Measurements from ENCODE around the gene KLF9.

Gene KLF9

DNA sequence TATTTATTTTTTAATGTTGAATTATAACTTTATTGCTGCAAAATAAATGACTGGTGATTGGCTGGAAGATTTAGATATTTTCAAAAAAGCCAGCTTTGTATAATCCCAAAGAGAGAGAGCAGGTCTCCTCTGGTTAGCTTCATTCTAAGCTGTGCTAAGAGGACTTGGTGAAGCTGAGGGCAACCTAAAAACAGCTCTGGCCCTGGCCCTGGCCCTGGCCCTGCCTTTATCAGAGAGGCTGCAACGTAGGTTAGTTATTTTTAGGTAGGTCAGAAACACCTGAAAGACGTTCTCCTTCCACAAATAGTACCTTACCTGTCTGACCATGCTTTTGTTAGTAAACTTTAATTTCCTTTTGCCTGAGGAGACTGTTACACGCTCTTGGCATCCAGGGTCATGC lies 58.7 kb downstream of the KLF9 start:
- Histone ChIP-seq H3K56ac (ENCODE audit: low read length) (no peak overlapping the region), H2AK5ac (ENCODE audit: low read length) (no peak overlapping the region), H3K79me2 (ENCODE audit: control insufficient read depth, insufficient read depth, low read length) (no peaks in the 10 kb centered on the region), H4K8ac (ENCODE audit: low read depth, low read length) (no peak overlapping the region), H4K5ac (ENCODE audit: low read length) (no peak overlapping the region), H3K4me3 (ENCODE audit: low read length) (no peak overlapping the region), H3K23ac (ENCODE audit: low read length) (no peak overlapping the region), H3K27me3 (ENCODE audit: insufficient read depth, low read length, poor library complexity) (no peaks in the 10 kb centered on the region), H3K18ac (ENCODE audit: low read length) (no peak overlapping the region), H3K9ac (ENCODE audit: low read length) (no peak overlapping the region), H2BK120ac (ENCODE audit: low read depth, low read length) (no peak overlapping the region), H3K79me1 (ENCODE audit: low read length) (no peaks in the 10 kb centered on the region), H2BK5ac (ENCODE audit: low read length) (no peak overlapping the region), H3K4ac (ENCODE audit: low read depth, low read length) (no peak overlapping the region), H3K4me2 (ENCODE audit: low read length) (no peak overlapping the region), H3K36me3 (ENCODE audit: control insufficient read depth, insufficient read depth, low read length) (no peaks in the 10 kb centered on the region), H2BK15ac (replicated peaks; ENCODE audit: low read depth) (no peak overlapping the region), H3K4me1 (ENCODE audit: control insufficient read depth, low read depth, low read length) (no peaks in the 10 kb centered on the region), H3K27ac (ENCODE audit: low read depth, low read length) (no peak overlapping the region)
- no peak for DNase-seq
- no CpG with 5 or more reads among the region's 3 CpGs for WGBS (ENCODE audit: extremely low coverage, insufficient coverage, low lambda C conversion rate)

DNA sequence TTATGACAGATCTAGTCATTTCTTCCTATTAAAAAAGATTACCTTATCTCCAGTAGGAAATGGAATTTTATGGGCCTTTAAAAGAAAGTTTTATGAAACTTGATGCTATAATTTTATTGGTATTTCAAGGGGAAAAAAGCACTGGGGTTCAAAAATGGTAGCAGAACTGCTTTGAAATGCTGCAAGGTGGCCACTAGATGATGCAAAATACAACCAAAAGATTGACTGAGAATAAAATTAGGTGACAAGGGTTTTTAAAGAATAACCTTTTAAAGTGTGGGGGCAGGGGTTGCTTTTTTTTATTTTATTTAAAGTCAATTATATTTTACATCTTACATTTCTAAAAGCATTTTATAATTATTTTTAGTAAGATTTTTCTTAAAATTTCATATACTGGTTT lies 61.7 kb downstream of the KLF9 start:
- no peaks in the 10 kb centered on the region for H3K27me3 ChIP-seq (ENCODE audit: insufficient read depth, low read length, poor library complexity)
- H4K5ac ChIP-seq (ENCODE audit: low read length), result no peak overlapping the region
- H3K23ac ChIP-seq (ENCODE audit: low read length), result no peak overlapping the region
- H3K36me3 ChIP-seq (ENCODE audit: control insufficient read depth, insufficient read depth, low read length), result no peaks in the 10 kb centered on the region
- no peak overlapping the region for H2BK120ac ChIP-seq (ENCODE audit: low read depth, low read length)
- no peaks in the 10 kb centered on the region for H3K79me1 ChIP-seq (ENCODE audit: low read length)
- no peak overlapping the region for H3K4me3 ChIP-seq (ENCODE audit: low read length)
- H4K8ac ChIP-seq (ENCODE audit: low read depth, low read length), result no peak overlapping the region
- no peaks in the 10 kb centered on the region for H3K79me2 ChIP-seq (ENCODE audit: control insufficient read depth, insufficient read depth, low read length)
- H3K27ac ChIP-seq (ENCODE audit: low read depth, low read length), result no peak overlapping the region
- no peaks in the 10 kb centered on the region for H3K4me1 ChIP-seq (ENCODE audit: control insufficient read depth, low read depth, low read length)
- H2BK5ac ChIP-seq (ENCODE audit: low read length), result no peak overlapping the region
- DNase-seq, result no peak
- H2BK15ac ChIP-seq (replicated peaks; ENCODE audit: low read depth), result no peak overlapping the region
- no peak overlapping the region for H3K4me2 ChIP-seq (ENCODE audit: low read length)
- H3K18ac ChIP-seq (ENCODE audit: low read length), result no peak overlapping the region
- no peak overlapping the region for H3K56ac ChIP-seq (ENCODE audit: low read length)
- H3K9ac ChIP-seq (ENCODE audit: low read length), result no peak overlapping the region
- no peak overlapping the region for H3K4ac ChIP-seq (ENCODE audit: low read depth, low read length)
- H2AK5ac ChIP-seq (ENCODE audit: low read length), result no peak overlapping the region

GRCh38 chr9:70352356-70352755 lies 62.1 kb downstream of the KLF9 start:
- H4K8ac ChIP-seq (ENCODE audit: low read depth, low read length), result no peak overlapping the region
- no peaks in the 10 kb centered on the region for H3K79me2 ChIP-seq (ENCODE audit: control insufficient read depth, insufficient read depth, low read length)
- no peaks in the 10 kb centered on the region for H3K36me3 ChIP-seq (ENCODE audit: control insufficient read depth, insufficient read depth, low read length)
- H3K9ac ChIP-seq (ENCODE audit: low read length), result no peak overlapping the region
- H2BK15ac ChIP-seq (replicated peaks; ENCODE audit: low read depth), result no peak overlapping the region
- no peak overlapping the region for H2BK5ac ChIP-seq (ENCODE audit: low read length)
- no peak overlapping the region for H3K27ac ChIP-seq (ENCODE audit: low read depth, low read length)
- H3K4me3 ChIP-seq (ENCODE audit: low read length), result no peak overlapping the region
- no CpG with 5 or more reads among the region's 1 CpG for WGBS (ENCODE audit: extremely low coverage, insufficient coverage, low lambda C conversion rate)
- H3K4ac ChIP-seq (ENCODE audit: low read depth, low read length), result no peak overlapping the region
- H3K4me1 ChIP-seq (ENCODE audit: control insufficient read depth, low read depth, low read length), result no peaks in the 10 kb centered on the region
- H2BK120ac ChIP-seq (ENCODE audit: low read depth, low read length), result no peak overlapping the region
- H4K5ac ChIP-seq (ENCODE audit: low read length), result no peak overlapping the region
- H3K18ac ChIP-seq (ENCODE audit: low read length), result no peak overlapping the region
- H3K23ac ChIP-seq (ENCODE audit: low read length), result no peak overlapping the region
- no peaks in the 10 kb centered on the region for H3K27me3 ChIP-seq (ENCODE audit: insufficient read depth, low read length, poor library complexity)
- no peak for DNase-seq
- no peak overlapping the region for H3K56ac ChIP-seq (ENCODE audit: low read length)
- no peaks in the 10 kb centered on the region for H3K79me1 ChIP-seq (ENCODE audit: low read length)
- no peak overlapping the region for H2AK5ac ChIP-seq (ENCODE audit: low read length)
- no peak overlapping the region for H3K4me2 ChIP-seq (ENCODE audit: low read length)

DNA sequence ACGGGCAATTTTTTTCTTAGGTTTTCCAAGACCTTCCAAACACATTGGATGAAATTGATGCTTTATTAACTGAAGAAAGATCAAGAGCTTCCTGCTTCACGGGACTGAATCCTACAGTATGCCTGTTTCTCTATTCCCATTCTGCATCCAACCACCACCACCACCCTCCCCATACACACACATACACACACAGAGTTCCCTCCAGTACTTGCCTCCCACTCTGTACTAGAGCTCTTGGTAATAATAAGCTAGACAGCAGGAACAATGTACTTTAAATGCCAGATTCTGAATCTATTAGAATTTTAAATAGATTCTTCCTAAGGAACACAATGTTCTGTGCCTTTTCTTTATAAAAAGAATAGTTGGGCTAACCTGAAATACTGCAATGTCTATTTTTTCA lies 67.4 kb downstream of the KLF9 start:
- H2BK15ac ChIP-seq (replicated peaks; ENCODE audit: low read depth), result no peak overlapping the region
- H2BK5ac ChIP-seq (ENCODE audit: low read length), result no peak overlapping the region
- no CpG with 5 or more reads among the region's 2 CpGs for WGBS (ENCODE audit: extremely low coverage, insufficient coverage, low lambda C conversion rate)
- no peaks in the 10 kb centered on the region for H3K79me2 ChIP-seq (ENCODE audit: control insufficient read depth, insufficient read depth, low read length)
- H3K36me3 ChIP-seq (ENCODE audit: control insufficient read depth, insufficient read depth, low read length), result no peaks in the 10 kb centered on the region
- H3K79me1 ChIP-seq (ENCODE audit: low read length), result no peaks in the 10 kb centered on the region
- H4K5ac ChIP-seq (ENCODE audit: low read length), result no peak overlapping the region
- no peak overlapping the region for H3K56ac ChIP-seq (ENCODE audit: low read length)
- H3K18ac ChIP-seq (ENCODE audit: low read length), result no peak overlapping the region
- H3K9ac ChIP-seq (ENCODE audit: low read length), result no peak overlapping the region
- no peak overlapping the region for H3K4me3 ChIP-seq (ENCODE audit: low read length)
- no peak overlapping the region for H2AK5ac ChIP-seq (ENCODE audit: low read length)
- H3K23ac ChIP-seq (ENCODE audit: low read length), result no peak overlapping the region
- no peak overlapping the region for H2BK120ac ChIP-seq (ENCODE audit: low read depth, low read length)
- no peaks in the 10 kb centered on the region for H3K4me1 ChIP-seq (ENCODE audit: control insufficient read depth, low read depth, low read length)
- no peak overlapping the region for H4K8ac ChIP-seq (ENCODE audit: low read depth, low read length)
- H3K27ac ChIP-seq (ENCODE audit: low read depth, low read length), result no peak overlapping the region
- no peak for DNase-seq
- H3K4me2 ChIP-seq (ENCODE audit: low read length), result no peak overlapping the region
- no peaks in the 10 kb centered on the region for H3K27me3 ChIP-seq (ENCODE audit: insufficient read depth, low read length, poor library complexity)
- H3K4ac ChIP-seq (ENCODE audit: low read depth, low read length), result no peak overlapping the region

GRCh38 chr9:70340572-70340971 lies 73.9 kb downstream of the KLF9 start:
- Histone ChIP-seq H3K9ac (ENCODE audit: low read length) (no peak overlapping the region), H3K27ac (ENCODE audit: low read depth, low read length) (no peak overlapping the region), H3K79me2 (ENCODE audit: control insufficient read depth, insufficient read depth, low read length) (no peaks in the 10 kb centered on the region), H3K36me3 (ENCODE audit: control insufficient read depth, insufficient read depth, low read length) (no peaks in the 10 kb centered on the region), H2BK120ac (ENCODE audit: low read depth, low read length) (no peak overlapping the region), H2BK15ac (replicated peaks; ENCODE audit: low read depth) (no peak overlapping the region), H3K4me2 (ENCODE audit: low read length) (no peak overlapping the region), H3K56ac (ENCODE audit: low read length) (no peak overlapping the region), H3K23ac (ENCODE audit: low read length) (no peak overlapping the region), H4K8ac (ENCODE audit: low read depth, low read length) (no peak overlapping the region), H2AK5ac (ENCODE audit: low read length) (no peak overlapping the region), H3K27me3 (ENCODE audit: insufficient read depth, low read length, poor library complexity) (no peaks in the 10 kb centered on the region), H2BK5ac (ENCODE audit: low read length) (no peak overlapping the region), H3K79me1 (ENCODE audit: low read length) (no peaks in the 10 kb centered on the region), H4K5ac (ENCODE audit: low read length) (no peak overlapping the region), H3K4me1 (ENCODE audit: control insufficient read depth, low read depth, low read length) (no peaks in the 10 kb centered on the region), H3K18ac (ENCODE audit: low read length) (no peak overlapping the region), H3K4me3 (ENCODE audit: low read length) (no peak overlapping the region), H3K4ac (ENCODE audit: low read depth, low read length) (no peak overlapping the region)
- WGBS (ENCODE audit: extremely low coverage, insufficient coverage, low lambda C conversion rate), result no CpG with 5 or more reads among the region's 1 CpG
- no peak for DNase-seq
